ENCODE data around the gene P2RY14. TPM values are rescaled to one million over a fixed set of nuclear protein-coding genes. Genes with fewer than 3 reads are reported as not detected.

Gene P2RY14
- polyA plus RNA-seq, 1 experiment = not detected

GRCh38 chr3:151213151-151213550 is 65.2 kb downstream of the P2RY14 start:
- Histone ChIP-seq H3K27me3 (ENCODE audit: control insufficient read depth, insufficient read depth, low read length) (no peaks in the 10 kb centered on the region), H3K4me3 (ENCODE audit: low read depth, low read length) (no peak overlapping the region), H3K27ac (ENCODE audit: low read depth, low read length) (no peak overlapping the region), H3K9me3 (ENCODE audit: control insufficient read depth, insufficient read depth, low read length) (no peaks in the 10 kb centered on the region)
- no peak for TF ChIP-seq CTCF (IDR thresholded peaks at IDR 0.05; ENCODE audit: low read depth, low read length)
- ChIA-PET CTCF (interaction anchor here (2.1 kb wide), 1 partner anchor 15 kb away, joined by 7 read pairs; no protein-coding TSS in a partner anchor), POLR2A (no interaction called here)
- DNase-seq (ENCODE audit: low read depth, low spot score) = no peak

GRCh38 chr3:151210676-151211381 is 67.5 kb downstream of the P2RY14 start:
- no peak for DNase-seq (ENCODE audit: low read depth, low spot score)
- Histone ChIP-seq H3K27ac (ENCODE audit: low read depth, low read length) (no peak overlapping the region), H3K27me3 (ENCODE audit: control insufficient read depth, insufficient read depth, low read length) (no peaks in the 10 kb centered on the region), H3K4me3 (ENCODE audit: low read depth, low read length) (no peak overlapping the region), H3K9me3 (ENCODE audit: control insufficient read depth, insufficient read depth, low read length) (no peaks in the 10 kb centered on the region)
- ChIA-PET CTCF (interaction anchor here (0.6 to 1.6 kb wide), 9 partner anchors 13 to 718 kb away, joined by 3 to 12 read pairs (median 4); no protein-coding TSS in a partner anchor), POLR2A (no interaction called here)
- TF ChIP-seq CTCF (IDR thresholded peaks at IDR 0.05; ENCODE audit: low read depth, low read length) = peak; percentile 22; the same call in 1 of the 2 replicates

- no peaks in the 10 kb centered on the region for H3K9me3 ChIP-seq (ENCODE audit: control insufficient read depth, insufficient read depth, low read length)
- TF ChIP-seq CTCF (IDR thresholded peaks at IDR 0.05; ENCODE audit: low read depth, low read length) = no peak
- H3K4me3 ChIP-seq (ENCODE audit: low read depth, low read length) = no peak overlapping the region
- DNase-seq (ENCODE audit: low read depth, low spot score) = no peak
- no peaks in the 10 kb centered on the region for H3K27me3 ChIP-seq (ENCODE audit: control insufficient read depth, insufficient read depth, low read length)
- POLR2A ChIA-PET = no interaction called here
- CTCF ChIA-PET = interaction anchor here (1.3 kb wide), 1 partner anchor 41 kb away, joined by 3 read pairs; no protein-coding TSS in a partner anchor
- H3K27ac ChIP-seq (ENCODE audit: low read depth, low read length) = no peak overlapping the region
Measured at GRCh38 chr3:151209654-151210053, 68.7 kb downstream of the P2RY14 start.

GRCh38 chr3:151206201-151206600 is 72.1 kb downstream of the P2RY14 start:
- no peak for DNase-seq (ENCODE audit: low read depth, low spot score)
- H3K27ac ChIP-seq (ENCODE audit: low read depth, low read length) = no peak overlapping the region
- POLR2A ChIA-PET = no interaction called here
- CTCF ChIA-PET = interaction anchor here (1.8 kb wide), 1 partner anchor 76 kb away, joined by 5 read pairs; no protein-coding TSS in a partner anchor
- no peaks in the 10 kb centered on the region for H3K27me3 ChIP-seq (ENCODE audit: control insufficient read depth, insufficient read depth, low read length)
- H3K4me3 ChIP-seq (ENCODE audit: low read depth, low read length) = no peak overlapping the region
- no peaks in the 10 kb centered on the region for H3K9me3 ChIP-seq (ENCODE audit: control insufficient read depth, insufficient read depth, low read length)
- no peak for TF ChIP-seq CTCF (IDR thresholded peaks at IDR 0.05; ENCODE audit: low read depth, low read length)

- H3K27me3 ChIP-seq (ENCODE audit: control insufficient read depth, insufficient read depth, low read length) = no peaks in the 10 kb centered on the region
- H3K27ac ChIP-seq (ENCODE audit: low read depth, low read length) = no peak overlapping the region
- POLR2A ChIA-PET = no interaction called here
- DNase-seq (ENCODE audit: low read depth, low spot score) = no peak
- H3K4me3 ChIP-seq (ENCODE audit: low read depth, low read length) = no peak overlapping the region
- no peaks in the 10 kb centered on the region for H3K9me3 ChIP-seq (ENCODE audit: control insufficient read depth, insufficient read depth, low read length)
- CTCF ChIA-PET = interaction anchor here (1.8 kb wide), 1 partner anchor 77 kb away, joined by 5 read pairs; no protein-coding TSS in a partner anchor
- TF ChIP-seq CTCF (IDR thresholded peaks at IDR 0.05; ENCODE audit: low read depth, low read length) = no peak
Measured at GRCh38 chr3:151205482-151205881, 72.9 kb downstream of the P2RY14 start.

Measured in AG04450 (cell line).